UCSD-AML1 (cell line): ENCODE results near the gene TMX2.

ENCODE experiments used
- DNase-seq: peaks from one replicate; lab custom pipeline; 2025; ENCODE audit not compliant: unreplicated experiment; lab: John Stamatoyannopoulos, UW

The TMX2 gene

GRCh38 chr11:57763568-57763967 is 51.2 kb downstream of the TMX2 start:
- no peak for DNase-seq

GRCh38 chr11:57764021-57764420 is 51.6 kb downstream of the TMX2 start:
- DNase-seq = no peak

- DNase-seq = no peak
These were observed 52.2 kb downstream of the TMX2 start for GRCh38 chr11:57764566-57764965.

- DNase-seq = no peak
These were observed 52.6 kb downstream of the TMX2 start for GRCh38 chr11:57764972-57765371.

GRCh38 chr11:57770793-57771192 is 58.4 kb downstream of the TMX2 start:
- DNase-seq = no peak

- no peak for DNase-seq
These were observed 59.0 kb downstream of the TMX2 start for GRCh38 chr11:57771365-57771764.

- no peak for DNase-seq
These were observed 60.2 kb downstream of the TMX2 start for GRCh38 chr11:57772562-57772961.

GRCh38 chr11:57773026-57773598 is 60.7 kb downstream of the TMX2 start:
- no peak for DNase-seq

GRCh38 chr11:57775491-57775890 is 63.1 kb downstream of the TMX2 start:
- DNase-seq = no peak

- no peak for DNase-seq
These were observed 63.7 kb downstream of the TMX2 start for GRCh38 chr11:57776031-57776521.

GRCh38 chr11:57776577-57777210 is 64.3 kb downstream of the TMX2 start:
- no peak for DNase-seq

- DNase-seq = no peak
These were observed 65.5 kb downstream of the TMX2 start for GRCh38 chr11:57777969-57778317.

- peak; percentile 27 for DNase-seq
These were observed 66.1 kb downstream of the TMX2 start for GRCh38 chr11:57778318-57779037.

GRCh38 chr11:57779276-57779675 is 66.9 kb downstream of the TMX2 start:
- DNase-seq = no peak

- DNase-seq = no peak
These were observed 69.1 kb downstream of the TMX2 start for GRCh38 chr11:57781529-57781943.

GRCh38 chr11:57785072-57785471 is 72.7 kb downstream of the TMX2 start:
- no peak for DNase-seq

GRCh38 chr11:57786436-57786835 is 74.0 kb downstream of the TMX2 start:
- no peak for DNase-seq

- no peak for DNase-seq
These were observed 74.7 kb downstream of the TMX2 start for GRCh38 chr11:57787006-57787604.

GRCh38 chr11:57787920-57788702 is 75.7 kb downstream of the TMX2 start:
- DNase-seq = peak; percentile 24

- DNase-seq = no peak
These were observed 76.3 kb downstream of the TMX2 start for GRCh38 chr11:57788703-57789088.
